HG03045 (cell line): ENCODE measurements around the gene FSTL4.

Source experiments
- ATAC-seq: cut with Tn5 transposase; IDR thresholded peaks from one replicate; pipeline ENCODE4 v1.9.1; 2021; ENCODE audit warnings: mild to moderate bottlenecking, moderate library complexity; ENCODE audit not compliant: unreplicated experiment

Gene FSTL4

GRCh38 chr5:133520991-133521706 is 91.2 kb downstream of the FSTL4 start:
- ATAC-seq: no peak

GRCh38 chr5:133520062-133520461 is 92.3 kb downstream of the FSTL4 start:
- no peak for ATAC-seq

- ATAC-seq: no peak
Measured at GRCh38 chr5:133519191-133519590, 93.2 kb downstream of the FSTL4 start.

DNA sequence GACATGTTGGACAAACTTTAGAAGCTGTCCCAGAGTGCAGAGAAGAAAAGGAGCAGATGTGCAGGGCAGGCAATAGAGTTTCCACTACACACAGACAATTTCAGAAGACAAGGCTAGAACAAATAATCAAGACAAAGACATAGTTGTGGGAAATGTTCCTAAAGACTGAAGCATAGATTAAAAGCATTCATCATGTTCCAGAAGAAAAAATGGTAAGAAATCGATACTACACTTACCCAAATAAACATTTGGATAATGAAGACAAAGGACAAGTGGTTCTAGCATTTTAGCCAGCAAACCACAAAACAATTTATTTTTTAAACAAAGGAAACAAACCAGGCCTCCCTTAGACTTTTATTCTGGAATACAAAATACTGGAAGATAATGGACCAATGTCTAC is 97.9 kb downstream of the FSTL4 start:
- ATAC-seq: no peak

DNA sequence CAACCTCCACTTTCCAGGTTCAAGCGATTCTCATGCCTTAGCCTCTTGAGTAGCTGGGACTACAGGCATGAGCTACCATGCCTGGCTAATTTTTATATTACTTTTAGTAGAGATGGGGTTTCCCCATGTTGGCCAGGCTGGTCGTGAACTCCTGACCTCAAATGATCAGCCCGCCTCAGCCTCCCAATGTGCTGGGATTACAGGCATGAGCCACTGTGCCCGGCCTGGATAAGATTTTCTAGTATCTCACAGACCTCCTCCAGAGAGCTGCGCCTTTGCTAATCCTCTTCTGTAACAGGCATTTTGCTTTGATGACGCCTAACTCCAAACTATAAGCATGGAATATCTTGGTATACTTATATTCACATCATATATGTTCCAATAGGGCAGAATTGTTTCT is 99.4 kb downstream of the FSTL4 start:
- no peak for ATAC-seq

- no peak for ATAC-seq
Measured at GRCh38 chr5:133511653-133512235, 100.6 kb downstream of the FSTL4 start.

DNA sequence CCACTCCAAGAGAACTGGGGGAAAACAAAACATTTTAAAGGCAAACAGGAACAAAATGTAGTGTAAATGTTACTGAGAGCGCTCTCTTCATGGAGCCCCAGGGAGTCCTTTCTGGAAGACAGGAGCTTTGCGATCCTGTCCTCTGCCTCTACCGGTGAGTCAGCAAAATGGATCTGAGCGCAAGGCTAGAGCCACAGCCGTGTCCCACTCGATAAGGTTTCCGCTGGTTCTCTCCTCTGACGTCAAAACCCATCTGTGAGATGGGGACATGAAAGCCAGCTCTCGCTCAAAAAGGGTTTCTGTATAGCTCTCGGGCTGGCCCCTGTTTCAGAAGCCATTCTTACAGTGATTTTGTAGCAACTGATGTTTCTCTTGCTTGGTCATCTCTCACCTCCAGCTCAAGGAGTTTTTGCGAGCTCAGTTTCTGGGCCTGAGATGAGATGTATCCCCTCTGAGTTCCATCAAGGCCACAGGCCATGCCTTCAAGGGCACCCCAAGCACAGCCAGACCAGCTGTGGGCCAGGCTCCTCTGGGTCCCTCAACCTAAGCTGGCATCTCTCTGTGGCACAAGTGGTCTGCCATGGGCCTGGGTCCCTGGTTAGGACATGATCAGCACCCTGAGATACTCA is 101.6 kb downstream of the FSTL4 start:
- ATAC-seq: no peak

- ATAC-seq: no peak
Measured at GRCh38 chr5:133509742-133510079, 102.6 kb downstream of the FSTL4 start.

DNA sequence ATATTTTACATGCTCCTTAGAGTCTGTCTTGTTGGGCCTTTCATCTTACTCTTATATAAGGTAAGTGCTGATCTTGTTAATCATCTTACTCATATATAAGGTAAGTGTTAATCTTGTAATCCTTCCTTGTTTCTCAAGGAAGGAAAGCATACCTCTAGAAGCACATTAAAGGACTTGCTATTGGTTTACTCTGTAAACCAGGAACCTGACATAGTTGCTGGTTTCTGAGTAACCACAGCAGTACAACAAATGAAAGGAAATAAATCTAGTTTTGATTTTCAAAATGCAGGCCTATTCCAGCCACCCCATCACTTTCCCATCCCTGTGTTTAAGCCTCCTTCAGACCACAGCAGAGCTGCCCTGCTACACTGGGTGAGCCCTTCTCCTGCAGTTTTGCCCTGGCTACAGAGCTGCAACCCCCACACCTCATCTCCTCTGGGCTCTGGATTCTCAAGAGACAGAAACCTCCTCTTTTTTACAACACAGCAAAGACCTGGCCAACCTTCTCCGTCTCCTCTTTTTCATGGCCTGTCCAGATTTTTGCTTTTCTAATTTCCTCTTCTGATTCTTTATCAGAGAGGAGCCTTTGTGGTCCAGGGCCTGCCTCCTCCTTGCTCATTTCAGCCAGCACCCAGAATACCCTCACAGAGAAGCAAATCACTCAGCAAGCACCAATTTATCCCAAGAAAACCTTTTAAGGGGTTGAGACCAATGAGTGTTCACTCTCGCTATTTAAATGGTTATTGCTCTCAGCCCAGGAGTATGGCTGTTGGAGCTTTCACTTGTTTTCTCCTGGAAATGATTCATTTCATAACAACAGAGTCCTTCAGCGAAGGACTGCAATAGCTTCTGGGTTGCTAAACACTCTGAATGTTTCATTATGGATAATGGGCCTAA is 103.2 kb downstream of the FSTL4 start:
- ATAC-seq: no peak

GRCh38 chr5:133508331-133508730 is 104.0 kb downstream of the FSTL4 start:
- ATAC-seq: no peak

DNA sequence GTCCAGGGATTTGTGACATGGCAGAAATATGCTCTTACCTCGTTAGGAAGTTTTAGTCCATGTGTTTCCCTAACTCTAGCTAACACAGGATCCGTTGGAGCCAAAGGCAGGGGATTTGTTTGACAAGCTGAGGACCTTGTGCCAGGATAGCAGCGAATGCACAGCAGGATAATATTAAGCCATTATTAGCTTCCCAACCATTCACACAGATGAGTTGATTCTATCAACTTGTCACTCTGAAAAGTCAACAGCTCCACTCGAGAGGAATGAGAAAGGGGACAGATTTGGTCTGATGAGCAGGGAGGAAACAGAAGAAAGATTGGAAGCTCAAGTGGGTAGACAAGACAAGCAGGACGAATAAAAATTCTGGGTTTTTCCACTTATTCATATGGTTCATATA is 106.2 kb downstream of the FSTL4 start:
- no peak for ATAC-seq

GRCh38 chr5:133503511-133503910 is 108.8 kb downstream of the FSTL4 start:
- ATAC-seq: no peak

GRCh38 chr5:133499895-133500294 is 112.4 kb downstream of the FSTL4 start:
- ATAC-seq: no peak

- no peak for ATAC-seq
Measured at GRCh38 chr5:133497608-133498348, 114.6 kb downstream of the FSTL4 start.

DNA sequence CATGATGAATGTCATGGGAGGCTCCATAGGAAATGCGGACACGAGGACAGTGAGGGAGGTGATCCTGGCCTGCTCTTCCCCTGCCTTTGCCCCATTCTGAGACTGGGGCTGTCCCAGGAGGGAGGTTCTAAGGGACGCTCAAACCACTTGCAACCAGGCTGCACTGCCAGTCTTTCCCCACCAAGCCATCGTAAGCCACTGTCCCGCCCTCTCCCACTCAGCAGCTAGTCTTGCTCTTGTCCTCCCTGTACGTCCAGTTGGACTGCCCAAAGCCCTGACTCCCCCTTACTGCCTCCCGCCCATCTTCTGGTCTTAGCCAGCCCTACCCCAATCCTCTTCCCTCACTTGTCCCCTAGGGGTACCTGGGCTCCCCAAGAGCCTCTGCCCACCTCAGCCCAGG is 115.7 kb downstream of the FSTL4 start:
- no peak for ATAC-seq

DNA sequence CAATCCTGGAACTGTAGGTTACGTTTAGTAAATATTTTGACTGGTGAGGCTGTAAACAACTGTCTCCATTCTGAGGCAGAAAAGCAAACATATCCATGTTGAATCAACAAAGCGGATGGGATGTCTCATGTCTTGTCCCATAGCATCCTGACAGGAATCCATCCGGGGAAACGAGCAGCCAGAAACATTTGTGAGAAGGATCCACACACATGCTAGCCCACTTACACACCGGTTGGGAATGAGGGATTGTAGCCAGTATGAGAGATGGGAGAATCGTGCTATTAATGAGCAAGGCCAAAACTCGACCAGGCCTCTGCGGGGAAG is 117.5 kb downstream of the FSTL4 start:
- ATAC-seq: no peak

DNA sequence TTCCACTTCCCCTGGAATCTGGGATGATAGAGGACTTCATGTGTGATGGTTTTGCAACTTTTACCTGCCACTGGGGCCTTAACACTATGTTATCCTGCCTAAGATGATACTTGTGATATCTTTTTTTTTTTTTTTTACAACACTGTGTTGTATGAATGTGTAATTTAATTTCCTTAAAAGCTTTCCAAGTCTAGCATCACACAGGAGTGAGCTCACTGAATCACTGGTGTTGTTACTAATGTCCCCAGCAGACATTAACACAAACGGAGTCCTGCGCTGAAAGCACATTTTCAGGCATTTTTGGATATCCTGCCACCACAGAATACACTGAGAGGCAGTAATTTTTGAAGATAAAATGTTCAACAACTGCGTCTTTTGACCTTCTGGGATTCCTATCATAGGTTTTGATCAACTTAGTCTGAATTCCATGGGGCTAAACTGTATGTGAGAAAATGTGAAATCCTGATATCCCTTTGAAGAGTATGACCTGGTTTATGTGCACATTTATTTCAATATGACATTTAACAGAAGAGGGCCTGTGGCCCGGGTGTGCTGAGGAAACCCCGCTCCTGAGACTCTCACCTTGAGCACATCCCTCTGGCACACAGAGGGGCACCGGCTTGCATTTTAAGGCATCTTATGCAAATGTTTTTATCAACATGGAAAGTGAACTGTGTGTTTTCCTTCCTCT is 118.0 kb downstream of the FSTL4 start:
- ATAC-seq: no peak

DNA sequence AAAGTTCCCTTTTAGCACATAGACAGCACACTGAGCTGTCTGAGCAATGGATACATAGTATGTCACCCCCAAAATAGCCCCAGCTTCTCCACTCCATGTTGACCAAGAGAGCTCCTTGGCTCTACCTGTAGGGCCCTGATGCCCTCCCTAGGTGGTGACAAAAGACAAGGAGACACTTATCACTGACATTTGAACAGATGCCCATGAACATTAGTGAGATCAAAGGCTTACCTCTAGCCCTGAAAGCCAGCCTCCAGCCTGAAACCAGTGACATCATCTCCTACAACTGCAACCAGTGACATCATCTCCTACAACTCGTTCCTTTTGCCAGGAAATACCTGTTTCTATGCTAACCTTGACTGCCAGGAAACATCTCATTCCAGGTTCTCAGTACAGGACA is 122.7 kb downstream of the FSTL4 start:
- ATAC-seq: no peak

GRCh38 chr5:133487093-133487492 is 125.2 kb downstream of the FSTL4 start:
- ATAC-seq: no peak

DNA sequence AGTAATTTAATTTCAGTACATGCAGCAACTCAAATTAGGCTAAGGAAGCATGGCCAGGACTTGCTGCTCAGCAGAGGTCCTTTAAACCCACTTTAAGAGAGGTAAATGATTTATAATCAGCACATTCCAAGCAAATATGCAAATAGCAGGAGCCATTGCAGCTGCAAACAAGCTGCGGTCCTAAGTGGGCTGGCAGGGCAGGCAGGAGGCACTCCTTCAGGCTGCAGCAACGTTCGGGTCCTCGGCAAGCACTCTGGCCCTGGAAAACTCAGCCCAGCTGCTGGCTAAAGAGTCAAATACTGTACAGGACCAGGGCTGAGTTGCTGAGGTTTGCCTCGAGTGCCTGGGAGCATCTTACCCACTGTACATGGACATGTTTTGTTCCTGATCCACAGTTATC is 126.9 kb downstream of the FSTL4 start:
- no peak for ATAC-seq
